GM12878 (cell line): ENCODE results near the gene FGGY. TPM values are rescaled to one million over a fixed set of nuclear protein-coding genes. Genes with fewer than 3 reads are reported as not detected.

Experiments used
- CHD1 ChIP-seq: IDR thresholded peaks from 2 replicates; pipeline ENCODE4 v1.6.1; 2012; ENCODE audit warnings: low read depth, low read length, improper control_type of control experiment
- CREM ChIP-seq: IDR thresholded peaks from 2 replicates; pipeline ENCODE4 v1.6.1; 2014; ENCODE audit warnings: antibody characterized with exemption, low read depth
- CUX1 ChIP-seq: IDR thresholded peaks from 2 replicates; pipeline ENCODE4 v1.6.1; 2012; ENCODE audit warnings: improper control_type of control experiment, low read depth, low read length; ENCODE audit not compliant: insufficient replicate concordance
- EP300 ChIP-seq, 2 experiments: fragments of 150-350 bp in 1 of 2; IDR thresholded peaks; 2 replicates each; pipeline ENCODE4 v1.6.1; 2011 to 2012; ENCODE audit warnings: low read depth in 2 of 2, low read length in 2 of 2, borderline replicate concordance in 1 of 2, improper control_type of control experiment in 1 of 2, inconsistent platforms in 1 of 2; ENCODE audit not compliant: control insufficient read depth in 1 of 2
- IKZF1 ChIP-seq: fragments of 450-650 bp; conservative IDR thresholded peaks from 2 replicates; pipeline ENCODE4 v1.6.1; 2017; ENCODE audit warnings: antibody characterized with exemption, mild to moderate bottlenecking
- IKZF2 ChIP-seq, 2 experiments: fragments of 450-650 bp; IDR thresholded peaks; 2 replicates each; pipeline ENCODE4 v1.6.1; 2017; ENCODE audit warnings: mild to moderate bottlenecking in 2 of 2, moderate library complexity in 2 of 2
- KAT2A ChIP-seq: conservative IDR thresholded peaks from 2 replicates; pipeline ENCODE4 v1.6.1; 2011; ENCODE audit warnings: low read depth, low read length; ENCODE audit not compliant: control insufficient read depth
- KLF5 ChIP-seq: fragments of 450-650 bp; IDR thresholded peaks from 2 replicates; pipeline ENCODE4 v1.6.1; 2014; ENCODE audit warnings: mild to moderate bottlenecking; ENCODE audit not compliant: partially characterized antibody
- MAX ChIP-seq: IDR thresholded peaks from 2 replicates; pipeline ENCODE4 v1.6.1; 2012; ENCODE audit warnings: low read depth, low read length, improper control_type of control experiment
- MEF2A ChIP-seq: IDR thresholded peaks from 2 replicates; pipeline ENCODE4 v1.6.1; 2011; ENCODE audit warnings: low read depth, mild to moderate bottlenecking, low read length, moderate library complexity; ENCODE audit not compliant: insufficient read depth
- NFYA ChIP-seq: IDR thresholded peaks from 2 replicates; pipeline ENCODE4 v1.6.1; 2011; ENCODE audit warnings: low read depth, mild to moderate bottlenecking, low read length, improper control_type of control experiment, borderline replicate concordance
- PML ChIP-seq: IDR thresholded peaks from 2 replicates; pipeline ENCODE4 v1.6.1; 2012; ENCODE audit warnings: low read length, inconsistent platforms
- POLR2A ChIP-seq: IDR thresholded peaks from 2 replicates; pipeline ENCODE4 v1.6.1; 2011; ENCODE audit warnings: low read depth, mild to moderate bottlenecking, low read length
- RCOR1 ChIP-seq: conservative IDR thresholded peaks from 2 replicates; pipeline ENCODE4 v1.6.1; 2012; ENCODE audit warnings: low read depth, low read length, improper control_type of control experiment
- RUNX3 ChIP-seq: IDR thresholded peaks from 2 replicates; pipeline ENCODE4 v1.6.1; 2012; ENCODE audit warnings: low read length, inconsistent platforms
- YY1 ChIP-seq: IDR thresholded peaks from 2 replicates; pipeline ENCODE4 v1.6.1; 2011; ENCODE audit warnings: low read depth, mild to moderate bottlenecking, low read length
- polyA plus RNA-seq, 11 experiments: library from polyadenylated mRNA; depleted of rRNA in 4 of 11; unstranded in 6 of 11; stranded (reverse) in 5 of 11; fragments of >200 nt; fragmentation: Nextera tagmentation in 4 of 11; fragmentation: Illumina TruSeq in 1 of 11; extraction: Ambion mirVana in 4 of 11; extraction: Trizol in 1 of 11; gene quantifications; 1 replicate in 1 of 11; 2 replicates in 10 of 11; pipeline versions ENCODE4 v1.2.1 to v1.2.3, GENCODE V29; 2011 to 2016; ENCODE audit warnings: inconsistent platforms in 2 of 11, missing spikeins in 2 of 11, low read depth in 1 of 11
- total RNA-seq, 4 experiments: library from RNA; depleted of rRNA in 3 of 4; stranded (reverse); fragments of >200 nt in 3 of 4; fragmentation: Illumina TruSeq in 1 of 4; extraction: Trizol in 1 of 4; gene quantifications; 2 replicates each; pipeline versions ENCODE4 v1.2.1 to v1.2.3, GENCODE V29; 2013 to 2021

The FGGY gene
- total and polyA plus RNA-seq, 10 of the 15 experiments (the other 5 are each of a cell fraction or from before 2014, with no cell fraction given), result 6.2 to 11.9 (median 7.5) TPM

GRCh38 chr1:59355361-59355760 lies 58.5 kb downstream of the FGGY start (continued):
- TF ChIP-seq IKZF1 (no peak), PML (no peak), RUNX3 (peak; percentile 6; the same call in 1 of the 2 replicates), EP300 (IDR thresholded peaks at IDR 0.05; ENCODE audit: borderline replicate concordance in 1 of 2, control insufficient read depth in 1 of 2, low read depth in 2 of 2, low read length in 2 of 2) (peak in 1 of 2 experiments; percentile 49; a peak in 1 of 4 replicates), YY1 (no peak), NFYA (no peak), IKZF2 (IDR thresholded peaks at IDR 0.05) (peak; percentile 33 to 55; a peak in 2 of 4 replicates), CUX1 (no peak), MAX (no peak), CREM (peak; percentile 34; the same call in 1 of the 2 replicates), KAT2A (no peak), POLR2A (no peak), CHD1 (no peak), RCOR1 (no peak), MEF2A (no peak), KLF5 (no peak)
